Mesendoderm (in vitro differentiated cells): ENCODE results near the gene CIT.

ENCODE experiments used
- DNase-seq: peaks from one replicate; pipeline ENCODE4 v3.0.0; 2013
- H2AK5ac ChIP-seq: 2 replicates; pipeline ENCODE4 v1.6.1; 2013; ENCODE audit warnings: low read length, inconsistent platforms
- H2BK120ac ChIP-seq: 2 replicates; pipeline ENCODE4 v1.6.1; 2013; ENCODE audit warnings: low read depth, mild to moderate bottlenecking, low read length, moderate library complexity, mixed read lengths
- H2BK15ac ChIP-seq: replicated peaks from 2 replicates; pipeline ENCODE4 v1.6.1; 2013; ENCODE audit warnings: low read depth, mild to moderate bottlenecking, moderate library complexity
- H2BK5ac ChIP-seq: 2 replicates; pipeline ENCODE4 v1.6.1; 2013; ENCODE audit warnings: low read length, inconsistent platforms
- H3K18ac ChIP-seq: 2 replicates; pipeline ENCODE4 v1.6.1; 2013; ENCODE audit warnings: mild to moderate bottlenecking, low read length, mixed read lengths
- H3K23ac ChIP-seq: one replicate; pipeline ENCODE4 v1.6.1; 2013; ENCODE audit warnings: low read length
- H3K27ac ChIP-seq: 2 replicates; pipeline ENCODE4 v1.5.1; 2013; ENCODE audit warnings: low read depth, mild to moderate bottlenecking, inconsistent platforms, low read length, moderate library complexity
- H3K27me3 ChIP-seq: 2 replicates; pipeline ENCODE4 v1.6.1; 2013; ENCODE audit warnings: low read length, control low read depth, mild to moderate bottlenecking, inconsistent platforms; ENCODE audit not compliant: insufficient read depth, poor library complexity
- H3K36me3 ChIP-seq: 2 replicates; pipeline ENCODE4 v1.6.1; 2013; ENCODE audit warnings: low read length, inconsistent platforms; ENCODE audit not compliant: control insufficient read depth, insufficient read depth
- H3K4ac ChIP-seq: one replicate; pipeline ENCODE4 v1.6.1; 2013; ENCODE audit warnings: low read depth, mild to moderate bottlenecking, low read length, moderate library complexity
- H3K4me1 ChIP-seq: 2 replicates; pipeline ENCODE4 v1.6.1; 2013; ENCODE audit warnings: low read depth, low read length, inconsistent platforms; ENCODE audit not compliant: control insufficient read depth
- H3K4me2 ChIP-seq: 2 replicates; pipeline ENCODE4 v1.6.1; 2013; ENCODE audit warnings: low read length
- H3K4me3 ChIP-seq: 2 replicates; pipeline ENCODE4 v1.5.1; 2013; ENCODE audit warnings: mild to moderate bottlenecking, low read length
- H3K56ac ChIP-seq: one replicate; pipeline ENCODE4 v1.6.1; 2013; ENCODE audit warnings: low read length
- H3K79me1 ChIP-seq: 2 replicates; pipeline ENCODE4 v1.6.1; 2013; ENCODE audit warnings: low read length, inconsistent platforms
- H3K79me2 ChIP-seq: 2 replicates; pipeline ENCODE4 v1.6.1; 2013; ENCODE audit warnings: mild to moderate bottlenecking, low read length; ENCODE audit not compliant: control insufficient read depth, insufficient read depth
- H3K9ac ChIP-seq: 2 replicates; pipeline ENCODE4 v1.6.1; 2013; ENCODE audit warnings: low read length, inconsistent platforms
- H4K5ac ChIP-seq: one replicate; pipeline ENCODE4 v1.6.1; 2013; ENCODE audit warnings: low read length
- H4K8ac ChIP-seq: one replicate; pipeline ENCODE4 v1.6.1; 2013; ENCODE audit warnings: low read depth, mild to moderate bottlenecking, control low read depth, low read length, moderate library complexity
- WGBS: extraction: QIAGEN DNeasy Blood & Tissue Kit; methylation state at CpG from one replicate; pipeline ENCODE4 v1.1.7; 2013; ENCODE audit warnings: low lambda C conversion rate, missing lambda C conversion rate; ENCODE audit not compliant: insufficient coverage; ENCODE audit errors: extremely low coverage; 5-methylcytosine and 5-hydroxymethylcytosine counted together

The CIT gene

DNA sequence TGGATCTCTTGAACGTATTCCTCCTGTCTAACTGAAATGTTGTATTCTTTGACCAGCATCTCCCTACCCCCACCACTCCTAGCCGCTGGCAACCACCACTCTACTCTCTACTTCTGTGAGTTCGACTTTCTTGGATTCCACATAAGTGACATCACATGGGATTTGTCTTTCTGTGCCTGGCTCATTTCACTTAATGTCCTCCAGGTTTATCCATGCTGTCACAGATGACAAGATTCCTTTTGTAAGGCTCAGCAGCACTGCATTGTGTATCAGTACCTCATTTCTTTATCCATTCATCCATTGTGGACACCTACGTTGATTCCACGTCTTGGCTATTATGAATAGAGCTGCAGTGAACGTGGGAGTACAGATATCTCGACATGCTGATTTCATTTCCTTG, 198.7 kb downstream of the CIT start:
- H3K36me3 ChIP-seq: peaks cover 18% of the 10 kb centered on the region
- H2BK120ac ChIP-seq: no peak overlapping the region
- no peak overlapping the region for H3K27ac ChIP-seq

DNA sequence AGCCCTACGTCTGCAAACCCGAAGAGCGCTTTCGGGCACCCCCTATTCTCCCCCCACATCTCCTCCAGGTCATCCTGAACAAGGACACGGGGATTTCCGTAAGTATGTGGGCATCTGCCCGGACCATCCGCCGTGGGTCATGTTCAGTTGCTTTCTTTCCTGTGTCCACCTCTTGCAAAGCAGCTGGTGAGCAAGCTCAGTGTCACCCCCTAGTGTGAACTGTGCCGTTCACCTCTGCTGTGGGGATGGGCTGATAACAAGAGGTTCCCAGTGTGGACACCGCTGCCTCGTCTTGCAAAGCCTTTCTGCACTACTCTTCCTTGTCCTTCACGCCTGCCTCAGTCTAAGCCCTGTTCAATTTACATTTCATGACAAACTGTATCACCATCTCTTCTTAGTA, 200.5 kb downstream of the CIT start:
- Histone ChIP-seq H2BK15ac (no peak overlapping the region), H2BK120ac (no peak overlapping the region), H4K8ac (no peak overlapping the region), H3K36me3 (peaks cover 18% of the 10 kb centered on the region), H3K23ac (no peak overlapping the region), H2AK5ac (no peak overlapping the region), H3K4ac (no peak overlapping the region), H3K79me1 (no peaks in the 10 kb centered on the region), H3K27me3 (no peaks in the 10 kb centered on the region), H3K4me3 (no peak overlapping the region), H3K56ac (no peak overlapping the region), H3K79me2 (no peaks in the 10 kb centered on the region), H3K18ac (no peak overlapping the region), H3K27ac (no peak overlapping the region), H2BK5ac (no peak overlapping the region), H3K4me1 (no peaks in the 10 kb centered on the region), H3K9ac (no peak overlapping the region), H3K4me2 (no peak overlapping the region), H4K5ac (no peak overlapping the region)
- WGBS: no CpG with 5 or more reads among the region's 13 CpGs
- DNase-seq: no peak

More for the DNA sequence above, 198.7 kb downstream of the CIT start:
- Histone ChIP-seq H2BK15ac (no peak overlapping the region), H3K79me2 (no peaks in the 10 kb centered on the region), H3K27me3 (no peaks in the 10 kb centered on the region), H3K79me1 (no peaks in the 10 kb centered on the region), H4K5ac (no peak overlapping the region), H3K4me3 (no peak overlapping the region), H3K4me2 (no peak overlapping the region), H2AK5ac (no peak overlapping the region), H3K4me1 (no peaks in the 10 kb centered on the region), H3K4ac (no peak overlapping the region), H3K9ac (no peak overlapping the region), H3K18ac (no peak overlapping the region), H4K8ac (no peak overlapping the region), H3K56ac (no peak overlapping the region), H2BK5ac (no peak overlapping the region), H3K23ac (no peak overlapping the region)
- DNase-seq: no peak
- no CpG with 5 or more reads among the region's 7 CpGs for WGBS

DNA sequence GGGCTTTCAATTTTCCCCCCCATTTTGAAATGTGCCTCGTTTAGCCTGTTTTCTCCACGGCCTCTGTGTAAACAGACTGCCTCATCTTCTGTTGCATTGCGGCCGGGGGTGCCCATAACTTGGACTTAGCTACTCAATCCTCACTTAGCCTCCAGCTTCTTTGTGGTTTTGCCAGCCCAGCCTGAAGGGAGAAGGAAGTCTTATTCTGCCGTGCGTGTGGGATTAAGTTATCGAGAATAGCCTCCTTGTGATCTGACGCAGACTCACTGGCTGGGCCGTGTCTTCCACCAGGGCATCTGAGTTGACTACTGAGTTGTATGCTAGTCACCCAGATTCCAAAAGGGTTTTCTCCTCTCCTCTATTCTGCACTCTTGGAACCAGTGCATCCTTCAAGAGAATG, 201.1 kb downstream of the CIT start:
- Histone ChIP-seq H3K27me3 (no peaks in the 10 kb centered on the region), H2AK5ac (no peak overlapping the region), H2BK15ac (no peak overlapping the region), H4K8ac (no peak overlapping the region), H3K18ac (no peak overlapping the region), H3K27ac (no peak overlapping the region), H2BK120ac (no peak overlapping the region), H3K56ac (no peak overlapping the region), H3K79me1 (no peaks in the 10 kb centered on the region), H2BK5ac (no peak overlapping the region), H3K36me3 (peaks cover 18% of the 10 kb centered on the region), H3K23ac (no peak overlapping the region), H3K4me2 (no peak overlapping the region), H4K5ac (no peak overlapping the region), H3K4me1 (no peaks in the 10 kb centered on the region), H3K4me3 (no peak overlapping the region), H3K4ac (no peak overlapping the region), H3K79me2 (no peaks in the 10 kb centered on the region), H3K9ac (no peak overlapping the region)
- DNase-seq: no peak
- WGBS: no CpG with 5 or more reads among the region's 9 CpGs

DNA sequence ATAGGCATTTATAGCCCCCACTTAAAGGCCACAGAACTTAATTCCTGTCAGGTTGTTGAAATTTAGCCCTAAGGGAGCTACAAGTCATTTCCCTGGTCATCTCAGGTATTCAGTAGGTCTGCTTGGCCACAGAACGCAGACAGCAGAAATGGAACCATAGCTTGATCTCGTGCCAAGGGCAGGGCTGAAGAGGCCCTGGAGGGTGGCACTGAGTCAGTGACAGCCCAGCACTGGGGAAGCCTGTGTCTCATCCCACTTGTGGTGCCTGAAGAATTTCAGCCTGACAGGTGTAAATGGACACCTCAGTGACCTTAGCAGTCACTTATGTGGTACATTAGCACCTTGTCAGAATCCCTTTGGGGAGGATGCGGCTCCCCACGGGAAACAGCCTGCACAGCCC, 202.6 kb downstream of the CIT start:
- Histone ChIP-seq H3K18ac (no peak overlapping the region), H3K4me3 (no peak overlapping the region), H3K23ac (no peak overlapping the region), H4K8ac (no peak overlapping the region), H3K9ac (no peak overlapping the region), H3K4ac (no peak overlapping the region), H2AK5ac (no peak overlapping the region), H2BK5ac (no peak overlapping the region), H3K79me2 (peaks cover 4% of the 10 kb centered on the region), H2BK120ac (no peak overlapping the region), H3K79me1 (peaks cover 6% of the 10 kb centered on the region), H3K56ac (no peak overlapping the region), H2BK15ac (no peak overlapping the region), H3K4me1 (peaks cover 4% of the 10 kb centered on the region), H3K4me2 (no peak overlapping the region), H4K5ac (no peak overlapping the region), H3K36me3 (peaks cover 16% of the 10 kb centered on the region), H3K27me3 (no peaks in the 10 kb centered on the region), H3K27ac (no peak overlapping the region)
- no CpG with 5 or more reads among the region's 4 CpGs for WGBS
- DNase-seq: no peak

DNA sequence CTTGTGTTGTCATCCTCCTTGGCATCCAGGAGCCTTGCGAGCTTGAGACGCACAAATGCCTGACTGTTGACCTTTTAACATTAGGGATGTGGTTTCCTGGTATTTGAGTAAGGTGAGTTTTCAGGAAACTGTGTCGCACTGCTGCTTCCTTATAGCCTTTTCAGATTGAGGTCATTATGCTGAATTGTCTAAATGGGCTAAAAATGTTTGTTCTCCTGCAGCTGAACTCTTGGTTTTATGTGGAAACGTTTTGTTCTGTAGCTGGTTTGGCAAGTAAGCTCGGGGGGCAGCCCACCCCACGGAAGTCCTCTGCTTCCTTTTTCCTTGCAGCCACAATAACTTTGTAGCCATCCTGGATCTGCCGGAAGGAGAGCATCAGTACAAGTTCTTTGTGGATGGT, 203.5 kb downstream of the CIT start:
- no peak for DNase-seq
- Histone ChIP-seq H3K4me3 (no peak overlapping the region), H3K79me1 (peaks cover 6% of the 10 kb centered on the region), H4K5ac (no peak overlapping the region), H2BK120ac (no peak overlapping the region), H3K27me3 (no peaks in the 10 kb centered on the region), H3K9ac (no peak overlapping the region), H2BK5ac (no peak overlapping the region), H3K4me2 (no peak overlapping the region), H3K4ac (no peak overlapping the region), H3K27ac (no peak overlapping the region), H3K36me3 (peaks cover 16% of the 10 kb centered on the region), H3K79me2 (peaks cover 6% of the 10 kb centered on the region), H2AK5ac (no peak overlapping the region), H3K18ac (no peak overlapping the region), H4K8ac (no peak overlapping the region), H2BK15ac (no peak overlapping the region), H3K23ac (no peak overlapping the region), H3K56ac (no peak overlapping the region), H3K4me1 (peaks cover 4% of the 10 kb centered on the region)
- no CpG with 5 or more reads among the region's 7 CpGs for WGBS

DNA sequence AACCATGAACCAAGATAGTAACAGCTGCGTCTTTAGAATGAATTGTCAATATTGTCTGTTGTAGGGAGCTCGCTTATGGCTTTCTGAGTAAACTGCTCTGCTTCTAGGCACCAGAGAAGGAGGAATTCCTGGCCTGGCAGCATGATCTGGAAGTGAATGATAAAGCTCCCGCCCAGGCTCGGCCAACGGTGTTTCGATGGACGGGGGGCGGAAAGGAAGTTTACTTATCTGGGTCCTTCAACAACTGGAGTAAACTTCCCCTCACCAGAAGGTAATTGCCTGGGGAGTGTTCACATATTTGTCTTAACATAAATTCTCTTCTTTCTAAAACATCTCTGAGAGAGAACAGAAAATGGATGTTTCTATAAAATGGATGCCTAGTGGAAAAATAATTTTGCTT, 204.9 kb downstream of the CIT start:
- WGBS: no CpG with 5 or more reads among the region's 8 CpGs
- Histone ChIP-seq H3K79me2 (peaks cover 10% of the 10 kb centered on the region), H3K4me2 (no peak overlapping the region), H4K5ac (no peak overlapping the region), H3K9ac (no peak overlapping the region), H2BK120ac (no peak overlapping the region), H3K27ac (no peak overlapping the region), H4K8ac (no peak overlapping the region), H3K56ac (no peak overlapping the region), H2AK5ac (no peak overlapping the region), H3K18ac (no peak overlapping the region), H3K79me1 (peaks cover 10% of the 10 kb centered on the region), H3K4me3 (no peak overlapping the region), H2BK15ac (no peak overlapping the region), H3K36me3 (peaks cover 9% of the 10 kb centered on the region), H3K4ac (no peak overlapping the region), H3K27me3 (no peaks in the 10 kb centered on the region), H3K4me1 (peaks cover 4% of the 10 kb centered on the region), H2BK5ac (no peak overlapping the region), H3K23ac (no peak overlapping the region)
- no peak for DNase-seq
